Astrocyte (in vitro differentiated cells and primary cell): Measurements from ENCODE around the gene RPS6KA2. TPM values are rescaled to one million over a fixed set of nuclear protein-coding genes. Genes with fewer than 3 reads are reported as not detected.
A peak's percentile ranks its signal among the peaks of the same experiment; 100 is the strongest.

Experiments used
- DNase-seq: peaks from one replicate; pipeline ENCODE4 v3.0.0-alpha.2; 2010; ENCODE audit warnings: low read depth
- FAIRE-seq: peaks from 2 replicates; lab custom pipeline; 2011; peaks lifted over from hg19 to GRCh38; lab: Jason Lieb, UNC
- H2AFZ ChIP-seq: 2 replicates; pipeline ENCODE4 v1.6.0; 2012; ENCODE audit warnings: low read depth, low read length, inconsistent platforms
- H3K27ac ChIP-seq: 2 replicates; pipeline ENCODE4 v1.5.1; 2011; ENCODE audit warnings: low read depth, low read length, inconsistent platforms
- H3K27me3 ChIP-seq: 2 replicates; pipeline ENCODE4 v1.6.0; 2011; ENCODE audit warnings: low read length, inconsistent platforms; ENCODE audit not compliant: insufficient read depth
- H3K36me3 ChIP-seq: 2 replicates; pipeline ENCODE4 v1.5.1; 2011; ENCODE audit warnings: low read length, inconsistent platforms; ENCODE audit not compliant: insufficient read depth
- H3K4me1 ChIP-seq: 2 replicates; pipeline ENCODE4 v1.5.1; 2011; ENCODE audit warnings: low read length, inconsistent platforms; ENCODE audit not compliant: insufficient read depth
- H3K4me2 ChIP-seq: 2 replicates; pipeline ENCODE4 v1.6.0; 2012; ENCODE audit warnings: low read length, inconsistent platforms
- H3K4me3 ChIP-seq: 2 replicates; pipeline ENCODE4 v1.5.1; 2011; ENCODE audit warnings: low read depth, mild to moderate bottlenecking, low read length, inconsistent platforms; ENCODE audit not compliant: insufficient read depth
- H3K79me2 ChIP-seq: 2 replicates; pipeline ENCODE4 v1.6.0; 2012; ENCODE audit warnings: mild to moderate bottlenecking, low read length, inconsistent platforms; ENCODE audit not compliant: insufficient read depth
- H3K9ac ChIP-seq: 2 replicates; pipeline ENCODE4 v1.6.0; 2012; ENCODE audit warnings: mild to moderate bottlenecking, low read length, inconsistent platforms
- H3K9me3 ChIP-seq: 2 replicates; pipeline ENCODE4 v1.5.1; 2012; ENCODE audit warnings: low read depth, mild to moderate bottlenecking, low read length, inconsistent platforms; ENCODE audit not compliant: insufficient read depth
- H4K20me1 ChIP-seq: 2 replicates; pipeline ENCODE4 v1.6.0; 2012; ENCODE audit warnings: low read length, inconsistent platforms; ENCODE audit not compliant: insufficient read depth
- H3K27ac Mint-ChIP-seq: one replicate; pipeline ENCODE4 v1.8.0; 2021; ENCODE audit warnings: mild to moderate bottlenecking, mixed read lengths; ENCODE audit not compliant: unreplicated experiment
- H3K27me3 Mint-ChIP-seq: one replicate; pipeline ENCODE4 v1.8.0; 2021; ENCODE audit warnings: low read depth, mixed read lengths; ENCODE audit not compliant: unreplicated experiment
- H3K36me3 Mint-ChIP-seq: one replicate; pipeline ENCODE4 v1.8.0; 2021; ENCODE audit warnings: low read depth, mixed read lengths; ENCODE audit not compliant: unreplicated experiment
- H3K4me1 Mint-ChIP-seq: one replicate; pipeline ENCODE4 v1.8.0; 2021; ENCODE audit warnings: low read depth, mixed read lengths; ENCODE audit not compliant: unreplicated experiment
- H3K4me3 Mint-ChIP-seq: one replicate; pipeline ENCODE4 v1.8.0; 2021; ENCODE audit warnings: mild to moderate bottlenecking, moderate library complexity, mixed read lengths; ENCODE audit not compliant: unreplicated experiment
- H3K9me3 Mint-ChIP-seq: one replicate; pipeline ENCODE4 v1.8.0; 2021; ENCODE audit warnings: mild to moderate bottlenecking, mixed read lengths; ENCODE audit not compliant: unreplicated experiment
- CTCF ChIP-seq: IDR thresholded peaks from 2 replicates; pipeline ENCODE4 v1.5.1; 2011; ENCODE audit warnings: low read depth, mild to moderate bottlenecking, inconsistent platforms, low read length, moderate library complexity; ENCODE audit not compliant: insufficient read depth
- EZH2 ChIP-seq: IDR thresholded peaks from 2 replicates; pipeline ENCODE4 v1.6.1; 2012; ENCODE audit warnings: mild to moderate bottlenecking, low read length, inconsistent platforms; ENCODE audit not compliant: insufficient read depth
- total RNA-seq: library from RNA; stranded (reverse); gene quantifications from 2 replicates; pipeline ENCODE4 v1.2.1, GENCODE V29; 2021

The RPS6KA2 gene
- total RNA-seq, 1 donor from 2014 or later: 33.5 TPM

DNA sequence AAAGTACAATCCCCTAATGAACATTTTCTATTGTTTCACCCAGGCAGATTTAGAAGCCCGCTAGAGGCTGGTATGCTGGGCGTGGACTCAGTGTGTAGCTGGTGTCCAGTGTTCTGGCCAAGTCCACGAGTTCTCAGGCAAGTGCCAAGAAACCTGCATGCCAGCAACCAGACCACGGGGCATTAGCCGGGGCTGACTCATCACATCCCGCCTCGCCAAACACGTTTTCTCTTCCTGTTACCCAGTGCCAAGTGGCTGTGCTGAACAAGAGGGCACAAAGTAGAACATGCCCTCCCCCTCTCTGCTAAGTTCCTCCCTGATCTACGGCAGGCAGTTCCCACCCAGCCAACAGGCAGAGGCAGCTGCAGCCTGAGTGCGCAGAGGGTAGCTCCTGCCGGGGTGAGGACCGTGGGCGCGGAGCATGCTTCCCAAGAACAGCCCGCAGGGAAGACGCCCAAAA lies 70.2 kb downstream of the RPS6KA2 start:
- peak; percentile 93 for DNase-seq
- H3K4me1 Mint-ChIP-seq: peaks cover 48% of the 10 kb centered on the region
- H3K27ac Mint-ChIP-seq: no peak overlapping the region
- Histone ChIP-seq H3K4me2 (peak overlapping the region; percentile 72), H3K27ac (peak overlapping the region; percentile 71), H4K20me1 (no peaks in the 10 kb centered on the region), H3K4me1 (peaks cover 48% of the 10 kb centered on the region), H3K36me3 (no peaks in the 10 kb centered on the region), H3K27me3 (no peaks in the 10 kb centered on the region), H2AFZ (peak overlapping the region; percentile 28), H3K79me2 (peaks cover 24% of the 10 kb centered on the region), H3K4me3 (no peak overlapping the region), H3K9ac (peak overlapping the region; percentile 69), H3K9me3 (peaks cover 2% of the 10 kb centered on the region)
- H3K36me3 Mint-ChIP-seq: peaks cover 23% of the 10 kb centered on the region
- H3K9me3 Mint-ChIP-seq: no peaks in the 10 kb centered on the region
- H3K27me3 Mint-ChIP-seq: no peaks in the 10 kb centered on the region
- FAIRE-seq: no peak
- TF ChIP-seq CTCF (no peak), EZH2 (no peak)
- H3K4me3 Mint-ChIP-seq: no peak overlapping the region

DNA sequence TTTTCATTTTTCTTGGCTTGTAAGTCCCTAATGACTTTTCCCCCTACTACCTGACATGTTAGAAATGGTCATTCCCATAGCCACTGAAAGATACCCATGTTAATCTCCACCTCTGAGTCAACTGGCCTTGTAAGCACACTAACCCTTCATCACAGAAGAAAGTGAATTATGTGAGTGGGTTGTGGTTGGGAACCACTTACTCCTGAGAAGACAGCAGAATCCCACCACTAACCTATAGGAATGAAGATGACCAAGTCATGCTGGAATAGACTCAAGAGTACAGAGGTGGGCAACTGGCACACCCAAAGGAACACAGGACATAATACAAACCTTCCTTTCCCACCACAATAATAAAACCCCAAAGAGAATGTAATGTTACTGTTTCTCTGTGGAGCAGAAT lies 70.7 kb downstream of the RPS6KA2 start:
- Mint-ChIP-seq H3K9me3 (no peaks in the 10 kb centered on the region), H3K27me3 (no peaks in the 10 kb centered on the region), H3K27ac (no peak overlapping the region), H3K4me3 (no peak overlapping the region), H3K4me1 (peaks cover 45% of the 10 kb centered on the region), H3K36me3 (peaks cover 20% of the 10 kb centered on the region)
- DNase-seq (peak; percentile 72), FAIRE-seq (no peak)
- TF ChIP-seq CTCF (no peak), EZH2 (no peak)
- H3K36me3 ChIP-seq: no peaks in the 10 kb centered on the region
- peaks cover 20% of the 10 kb centered on the region for H3K79me2 ChIP-seq
- H3K4me3 ChIP-seq: no peak overlapping the region
- no peaks in the 10 kb centered on the region for H3K27me3 ChIP-seq
- peak overlapping the region; percentile 71 for H3K27ac ChIP-seq
- peak overlapping the region; percentile 72 for H3K4me2 ChIP-seq
- H2AFZ ChIP-seq: no peak overlapping the region
- H3K9me3 ChIP-seq: peaks cover 2% of the 10 kb centered on the region
- H3K9ac ChIP-seq: peak overlapping the region; percentile 69
- no peaks in the 10 kb centered on the region for H4K20me1 ChIP-seq
- peaks cover 48% of the 10 kb centered on the region for H3K4me1 ChIP-seq

GRCh38 chr6:166555086-166555485 lies 72.0 kb downstream of the RPS6KA2 start:
- DNase-seq (no peak), FAIRE-seq (no peak)
- H3K4me1 Mint-ChIP-seq: peaks cover 45% of the 10 kb centered on the region
- no peaks in the 10 kb centered on the region for H3K27me3 Mint-ChIP-seq
- H3K27ac Mint-ChIP-seq: no peak overlapping the region
- Histone ChIP-seq H3K4me3 (no peak overlapping the region), H3K4me2 (no peak overlapping the region), H3K27me3 (no peaks in the 10 kb centered on the region), H3K27ac (no peak overlapping the region), H3K9me3 (peaks cover 2% of the 10 kb centered on the region), H3K4me1 (peaks cover 48% of the 10 kb centered on the region), H4K20me1 (no peaks in the 10 kb centered on the region), H2AFZ (no peak overlapping the region), H3K79me2 (peaks cover 21% of the 10 kb centered on the region), H3K36me3 (no peaks in the 10 kb centered on the region), H3K9ac (no peak overlapping the region)
- H3K36me3 Mint-ChIP-seq: peaks cover 18% of the 10 kb centered on the region
- TF ChIP-seq CTCF (no peak), EZH2 (no peak)
- no peak overlapping the region for H3K4me3 Mint-ChIP-seq
- no peaks in the 10 kb centered on the region for H3K9me3 Mint-ChIP-seq
